Ovary (tissue), 3 donors: ENCODE measurements around the gene PPP1R9B.

Source experiments
- CTCF ChIP-seq, 3 donors: fragments of 450-650 bp in 2 of 3; fragments of 200-600 bp in 1 of 3; IDR thresholded peaks; one replicate each; pipeline versions ENCODE4 v1.5.1 to v1.8.0; 2016 to 2022; ENCODE audit warnings: antibody characterized with exemption in 3 of 3, mild to moderate bottlenecking in 1 of 3
- POLR2A ChIP-seq: fragments of 450-650 bp; IDR thresholded peaks from one replicate; pipeline ENCODE4 v1.6.1; 2017; ENCODE audit warnings: antibody characterized with exemption, mild to moderate bottlenecking, moderate library complexity
- donor health status: DM: no; HTN: no; CAD: no.

GRCh38 chr17:50199211-50199802 is 48.8 kb upstream of the PPP1R9B start:
- TF ChIP-seq CTCF (IDR thresholded peaks at IDR 0.05), result no peak
- no peak for TF ChIP-seq POLR2A
